Psoas muscle (tissue), 8 donors: ENCODE data around the gene COX10. TPM values are rescaled to one million over a fixed set of nuclear protein-coding genes. Genes with fewer than 3 reads are reported as not detected.

Experiments
- ATAC-seq, 4 donors: fragments of 200-7000 bp; cut with Tn5 transposase; one replicate each; pipeline ENCODE4 v1.9.1; 2020; ENCODE audit warnings: moderate library complexity in 3 of 4, mild to moderate bottlenecking in 2 of 4
- DNase-seq, 2 donors: peaks; one replicate each; pipeline ENCODE4 v3.0.0-alpha.2; 2020
- H3K27ac ChIP-seq: fragments of 200-600 bp; one replicate; pipeline ENCODE4 v1.8.0; 2022
- H3K27me3 ChIP-seq, 3 donors: fragments of 200-600 bp in 1 of 3; one replicate each; pipeline versions ENCODE4 v1.6.1 to v1.8.0; 2013 to 2022; ENCODE audit warnings: low read length in 2 of 3, mild to moderate bottlenecking in 2 of 3, moderate library complexity in 1 of 3; ENCODE audit not compliant: insufficient read depth in 3 of 3
- H3K36me3 ChIP-seq, 2 donors: fragments of 200-600 bp in 1 of 2; one replicate each; pipeline versions ENCODE4 v1.6.1 to v1.8.0; 2013 to 2022; ENCODE audit warnings: low read depth in 1 of 2, mild to moderate bottlenecking in 1 of 2, moderate library complexity in 1 of 2; ENCODE audit not compliant: insufficient read depth in 1 of 2
- H3K4me1 ChIP-seq: fragments of 200-600 bp; one replicate; pipeline ENCODE4 v1.8.0; 2022
- H3K4me3 ChIP-seq: fragments of 200-600 bp; one replicate; pipeline ENCODE4 v1.8.0; 2022; ENCODE audit warnings: mild to moderate bottlenecking
- H3K9me3 ChIP-seq: fragments of 200-600 bp; one replicate; pipeline ENCODE4 v1.8.0; 2022
- WGBS, 3 donors: extraction: QIAGEN DNeasy Blood & Tissue Kit; methylation state at CpG; one replicate each; pipeline versions ENCODE4 v1.1.6 to v1.1.7; 2013; 5-methylcytosine and 5-hydroxymethylcytosine counted together
- intact Hi-C, 2 donors: fragments of 100-400 bp; cut with DNase I; formaldehyde crosslinking; loops; one replicate each; pipeline versions ENCODE4 v1.11.0 to v1.14.2; 2022
- polyA plus RNA-seq, 3 donors: library from polyadenylated mRNA; stranded (reverse); fragments of 200-250 nt; gene quantifications; one replicate each; pipeline ENCODE4 v1.2.3, GENCODE V29; 2013
- total RNA-seq, 4 donors: library from RNA; stranded (reverse); fragmentation: NEBNext Ultra II Directional in 2 of 4; extraction: Animal tissue kit (Norgen Biotek cat#: 25700) in 2 of 4; gene quantifications; one replicate each; pipeline versions ENCODE4 v1.2.1 to v1.2.4, GENCODE V29; 2021 to 2023
- TF ChIP-seq, protein P1 (sequence below): fragments of 200-600 bp; IDR thresholded peaks from one replicate; pipeline ENCODE4 v1.8.0; 2022; ENCODE audit warnings: antibody characterized with exemption
- donor health status: healthy with polysubstance abuse.
- donor health status: DM: no; HTN: no; CAD: no; lungs with moderate emphysema.
- donor health status: Bipolar disorder and iron deficiency.
- donor health status: healthy.
- donor health status: DM: yes; HTN: yes; CAD: no.
- donor health status: DM: no; HTN: no; CAD: no.
- donor health status: DM: no; HTN: no; CAD: no.
- donor health status: DM: yes; HTN: yes; CAD: no.

The COX10 gene
- total and polyA plus RNA-seq, 7 donors = 31.5 to 77.1 (median 60.5) TPM

DNA sequence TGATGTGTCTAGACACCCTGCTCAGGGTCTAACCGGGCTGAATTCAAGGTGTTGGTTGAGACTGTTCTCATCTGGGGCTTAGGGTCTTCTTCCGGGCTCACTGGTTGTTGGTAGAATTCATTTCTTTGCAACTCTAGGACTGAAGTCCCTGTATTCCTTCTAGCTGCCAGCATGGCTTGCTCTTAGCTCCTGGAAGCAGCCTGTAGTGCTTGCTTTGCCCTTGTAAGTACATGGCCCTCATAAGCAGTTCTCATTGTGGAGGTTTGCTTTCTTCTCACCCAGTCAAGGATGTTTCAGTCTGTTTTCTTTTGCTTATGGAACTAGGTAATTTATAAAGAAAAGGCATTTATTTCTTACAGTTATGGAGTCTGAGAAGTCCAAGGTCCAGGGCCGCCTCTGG, 26.3 kb downstream of the COX10 start:
- H3K9me3 ChIP-seq = no peaks in the 10 kb centered on the region
- H3K36me3 ChIP-seq = no peaks in the 10 kb centered on the region
- peaks cover 26% of the 10 kb centered on the region for H3K4me1 ChIP-seq
- peak in 1 of 4 donors; percentile 28 for ATAC-seq
- TF ChIP-seq, protein P1, sequence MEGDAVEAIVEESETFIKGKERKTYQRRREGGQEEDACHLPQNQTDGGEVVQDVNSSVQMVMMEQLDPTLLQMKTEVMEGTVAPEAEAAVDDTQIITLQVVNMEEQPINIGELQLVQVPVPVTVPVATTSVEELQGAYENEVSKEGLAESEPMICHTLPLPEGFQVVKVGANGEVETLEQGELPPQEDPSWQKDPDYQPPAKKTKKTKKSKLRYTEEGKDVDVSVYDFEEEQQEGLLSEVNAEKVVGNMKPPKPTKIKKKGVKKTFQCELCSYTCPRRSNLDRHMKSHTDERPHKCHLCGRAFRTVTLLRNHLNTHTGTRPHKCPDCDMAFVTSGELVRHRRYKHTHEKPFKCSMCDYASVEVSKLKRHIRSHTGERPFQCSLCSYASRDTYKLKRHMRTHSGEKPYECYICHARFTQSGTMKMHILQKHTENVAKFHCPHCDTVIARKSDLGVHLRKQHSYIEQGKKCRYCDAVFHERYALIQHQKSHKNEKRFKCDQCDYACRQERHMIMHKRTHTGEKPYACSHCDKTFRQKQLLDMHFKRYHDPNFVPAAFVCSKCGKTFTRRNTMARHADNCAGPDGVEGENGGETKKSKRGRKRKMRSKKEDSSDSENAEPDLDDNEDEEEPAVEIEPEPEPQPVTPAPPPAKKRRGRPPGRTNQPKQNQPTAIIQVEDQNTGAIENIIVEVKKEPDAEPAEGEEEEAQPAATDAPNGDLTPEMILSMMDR = no peak
- H3K27me3 ChIP-seq = no peaks in the 10 kb centered on the region
- 96 to 100% (median 97%) methylated on average over 3 of the region's 3 CpGs for WGBS, 3 donors
- DNase-seq = no peak
- no peak overlapping the region for H3K27ac ChIP-seq
- intact Hi-C loops = no loop called here
- H3K4me3 ChIP-seq = no peak overlapping the region

DNA sequence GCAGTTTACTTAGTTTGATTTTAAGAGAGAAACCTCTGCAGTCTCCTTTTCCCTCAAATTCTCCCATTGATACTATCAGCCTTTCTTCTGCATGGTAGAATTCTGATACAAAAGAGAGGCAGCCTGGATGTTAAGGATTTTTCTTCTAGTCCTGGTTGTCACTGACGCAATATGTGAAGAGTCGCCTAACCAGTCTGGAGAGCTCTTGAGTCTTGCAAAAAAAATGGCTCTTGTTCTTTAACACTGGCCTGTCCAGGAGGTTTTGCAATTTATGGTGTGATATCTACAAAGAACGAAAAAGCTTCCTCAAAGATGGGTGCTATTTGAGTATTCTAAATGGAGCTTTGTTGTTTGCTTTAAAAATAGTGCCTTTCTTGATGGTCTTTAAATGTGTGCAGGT, 28.9 kb downstream of the COX10 start:
- intact Hi-C loops = no loop called here
- DNase-seq (no peak), ATAC-seq (no peak)
- WGBS, 3 donors = 91 to 97% (median 95%) methylated on average over 3 of the region's 3 CpGs
- TF ChIP-seq, protein P1 = no peak
- H3K36me3 ChIP-seq = peaks cover 0 to 3% of the 10 kb centered on the region in 2 donors
- H3K4me3 ChIP-seq = no peak overlapping the region
- peaks cover 13% of the 10 kb centered on the region for H3K4me1 ChIP-seq
- H3K27ac ChIP-seq = no peak overlapping the region
- no peaks in the 10 kb centered on the region for H3K9me3 ChIP-seq
- no peaks in the 10 kb centered on the region for H3K27me3 ChIP-seq

DNA sequence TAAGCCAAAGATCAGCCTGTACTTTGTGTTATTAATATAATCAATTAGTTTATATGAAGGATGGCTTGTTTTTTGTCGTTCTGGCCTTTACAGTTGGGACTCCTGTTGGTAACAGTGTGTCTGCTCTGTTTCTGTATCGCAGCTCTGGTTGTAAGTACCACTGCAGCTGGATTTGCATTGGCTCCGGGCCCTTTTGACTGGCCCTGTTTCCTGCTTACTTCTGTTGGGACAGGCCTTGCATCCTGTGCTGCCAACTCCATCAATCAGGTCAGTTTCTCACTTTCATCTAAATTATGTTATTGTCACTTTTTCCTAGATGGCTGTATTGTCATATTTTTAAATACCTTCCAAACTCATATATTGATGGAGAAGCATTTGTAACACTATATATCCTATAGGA, 32.7 kb downstream of the COX10 start:
- Histone ChIP-seq H3K4me1 (no peaks in the 10 kb centered on the region), H3K4me3 (no peak overlapping the region), H3K9me3 (no peaks in the 10 kb centered on the region), H3K27ac (no peak overlapping the region), H3K36me3 (peaks cover 0 to 3% of the 10 kb centered on the region in 2 donors), H3K27me3 (no peaks in the 10 kb centered on the region)
- 52 to 65% (median 64%) methylated on average over 3 of the region's 3 CpGs for WGBS, 3 donors
- no peak for DNase-seq
- TF ChIP-seq, protein P1 = no peak
- no peak for ATAC-seq
- intact Hi-C loops = no loop called here

DNA sequence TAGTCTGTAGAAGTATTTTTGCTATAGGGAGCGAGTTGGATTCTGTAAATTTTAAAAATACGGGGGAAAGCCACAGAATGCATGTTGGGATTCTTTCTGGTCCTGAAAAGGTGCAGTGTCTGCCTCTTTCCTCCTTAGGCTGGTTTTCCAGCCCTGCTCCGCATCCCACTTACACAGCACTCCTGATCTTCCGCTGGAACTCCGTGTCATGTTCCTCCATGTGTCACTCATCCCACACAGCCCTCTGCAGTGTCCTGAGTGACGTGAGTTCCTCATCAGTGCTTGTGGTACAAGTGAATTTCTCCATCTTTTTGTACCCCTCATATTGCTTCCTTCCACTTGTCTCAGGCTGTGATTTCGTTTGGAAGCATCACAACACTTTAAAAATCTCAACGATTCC, 34.5 kb downstream of the COX10 start:
- DNase-seq (no peak), ATAC-seq (no peak)
- Histone ChIP-seq H3K4me3 (no peak overlapping the region), H3K9me3 (no peaks in the 10 kb centered on the region), H3K27ac (no peak overlapping the region), H3K36me3 (peaks cover 0 to 3% of the 10 kb centered on the region in 2 donors), H3K27me3 (no peaks in the 10 kb centered on the region), H3K4me1 (peaks cover 5% of the 10 kb centered on the region)
- WGBS, 3 donors = 89 to 92% (median 92%) methylated on average over 8 of the region's 8 CpGs
- intact Hi-C loops = no loop called here
- TF ChIP-seq, protein P1 = no peak

DNA sequence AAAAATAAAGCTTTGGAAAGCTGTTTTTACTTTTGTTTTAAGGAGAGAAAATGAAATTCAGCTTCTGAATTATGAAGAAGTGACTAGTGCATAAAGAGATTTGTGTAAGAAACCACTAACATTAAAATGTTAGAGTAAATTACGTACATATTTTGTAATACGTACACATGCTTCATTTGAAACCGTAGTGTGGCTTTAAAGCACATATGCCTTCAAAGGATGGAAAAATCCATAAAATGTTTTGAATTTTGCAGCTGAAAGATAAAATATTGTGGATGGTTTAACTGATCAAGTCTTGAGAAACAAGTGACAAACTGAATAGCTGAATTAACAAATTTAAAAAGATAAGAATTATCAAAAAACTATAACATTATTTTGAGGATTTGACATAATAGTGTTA, 35.4 kb downstream of the COX10 start:
- intact Hi-C loops = no loop called here
- WGBS, 3 donors = 60 to 62% (median 61%) methylated on average over 3 of the region's 3 CpGs
- ATAC-seq (no peak), DNase-seq (no peak)
- no peak overlapping the region for H3K4me3 ChIP-seq
- peaks cover 0 to 3% of the 10 kb centered on the region in 2 donors for H3K36me3 ChIP-seq
- no peaks in the 10 kb centered on the region for H3K9me3 ChIP-seq
- TF ChIP-seq, protein P1 = no peak
- peaks cover 11% of the 10 kb centered on the region for H3K4me1 ChIP-seq
- no peak overlapping the region for H3K27ac ChIP-seq
- H3K27me3 ChIP-seq = no peaks in the 10 kb centered on the region
